Measurements from ENCODE around the gene TBL1X. TPM values are rescaled to one million over a fixed set of nuclear protein-coding genes. Genes with fewer than 3 reads are reported as not detected.

The TBL1X gene
- total RNA-seq, 1 donor from 2014 or later = 34.5 TPM

DNA sequence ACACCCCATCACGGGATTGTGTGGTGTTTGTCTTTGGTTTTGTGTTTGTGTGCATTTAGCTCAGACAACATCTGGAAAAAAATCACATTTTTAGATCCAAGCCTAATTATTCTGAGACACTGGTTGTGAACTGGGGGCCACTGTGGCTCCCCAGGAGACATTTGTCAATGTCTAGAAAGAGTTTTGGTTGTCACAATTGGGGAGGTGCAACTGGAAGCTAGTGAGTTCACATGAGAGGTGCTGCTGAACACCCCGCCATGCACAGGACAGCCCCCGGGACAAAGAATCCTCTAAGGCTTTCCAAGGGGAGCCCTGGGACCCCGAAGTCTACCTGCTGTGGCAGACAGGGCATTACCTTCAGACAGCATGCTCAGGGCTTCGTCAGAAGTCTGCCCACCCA lies 274.3 kb downstream of the TBL1X start:
- TF ChIP-seq, protein P1, sequence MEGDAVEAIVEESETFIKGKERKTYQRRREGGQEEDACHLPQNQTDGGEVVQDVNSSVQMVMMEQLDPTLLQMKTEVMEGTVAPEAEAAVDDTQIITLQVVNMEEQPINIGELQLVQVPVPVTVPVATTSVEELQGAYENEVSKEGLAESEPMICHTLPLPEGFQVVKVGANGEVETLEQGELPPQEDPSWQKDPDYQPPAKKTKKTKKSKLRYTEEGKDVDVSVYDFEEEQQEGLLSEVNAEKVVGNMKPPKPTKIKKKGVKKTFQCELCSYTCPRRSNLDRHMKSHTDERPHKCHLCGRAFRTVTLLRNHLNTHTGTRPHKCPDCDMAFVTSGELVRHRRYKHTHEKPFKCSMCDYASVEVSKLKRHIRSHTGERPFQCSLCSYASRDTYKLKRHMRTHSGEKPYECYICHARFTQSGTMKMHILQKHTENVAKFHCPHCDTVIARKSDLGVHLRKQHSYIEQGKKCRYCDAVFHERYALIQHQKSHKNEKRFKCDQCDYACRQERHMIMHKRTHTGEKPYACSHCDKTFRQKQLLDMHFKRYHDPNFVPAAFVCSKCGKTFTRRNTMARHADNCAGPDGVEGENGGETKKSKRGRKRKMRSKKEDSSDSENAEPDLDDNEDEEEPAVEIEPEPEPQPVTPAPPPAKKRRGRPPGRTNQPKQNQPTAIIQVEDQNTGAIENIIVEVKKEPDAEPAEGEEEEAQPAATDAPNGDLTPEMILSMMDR (IDR thresholded peaks at IDR 0.05; ENCODE audit: unreplicated experiment) = no peak

DNA sequence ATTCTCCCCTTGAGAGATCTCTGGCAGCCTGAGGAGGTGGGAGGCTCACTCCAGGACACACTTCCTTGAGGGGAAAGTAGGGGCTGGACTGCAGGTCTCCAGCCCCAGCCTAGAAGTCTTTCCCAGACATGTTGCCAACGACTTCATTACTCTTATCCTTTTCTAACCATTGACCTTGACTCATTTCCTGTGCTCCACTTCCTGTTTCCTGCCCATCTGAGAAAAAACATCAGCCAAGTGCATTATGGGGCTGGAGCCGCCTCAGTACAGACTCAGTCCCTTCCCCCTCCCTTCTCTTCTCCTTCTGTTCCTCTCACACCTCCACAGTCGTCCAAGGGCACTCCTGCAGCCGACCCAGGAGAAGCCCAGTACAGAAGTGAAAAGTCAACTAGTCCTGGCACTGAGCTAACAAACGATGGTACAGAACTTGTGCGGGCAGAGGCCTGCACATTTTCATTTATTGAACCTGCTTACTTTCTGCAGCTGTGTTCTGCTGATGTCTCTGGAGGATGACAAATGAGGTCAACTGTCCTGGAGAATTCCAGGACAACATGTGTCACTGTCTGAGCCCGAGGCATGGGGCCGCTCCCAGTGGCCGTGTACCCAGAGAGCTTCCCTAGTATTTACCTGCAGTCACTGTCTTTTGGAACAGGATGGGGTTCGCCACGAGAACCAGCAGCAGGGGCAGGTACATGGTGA lies 280.7 kb downstream of the TBL1X start:
- Mint-ChIP-seq H3K4me1 (peaks cover 19% of the 10 kb centered on the region), H3K4me3 (no peak overlapping the region), H3K36me3 (peaks cover 10% of the 10 kb centered on the region), H3K27ac (peak overlapping the region; percentile 35), H3K27me3 (ENCODE audit: low read depth) (peaks cover 2% of the 10 kb centered on the region), H3K9me3 (peaks cover 21% of the 10 kb centered on the region)
- no peak for DNase-seq (ENCODE audit: low spot score in 2 of 2, unreplicated experiment in 2 of 2)
- TF ChIP-seq, protein P1 (IDR thresholded peaks at IDR 0.05; ENCODE audit: unreplicated experiment) = no peak

More for the DNA sequence above, 274.3 kb downstream of the TBL1X start:
- no peak overlapping the region for H3K4me3 Mint-ChIP-seq
- no peak for DNase-seq (ENCODE audit: low spot score in 2 of 2, unreplicated experiment in 2 of 2)
- no peaks in the 10 kb centered on the region for H3K27me3 Mint-ChIP-seq (ENCODE audit: low read depth)
- peaks cover 8% of the 10 kb centered on the region for H3K4me1 Mint-ChIP-seq
- H3K27ac Mint-ChIP-seq = no peak overlapping the region
- peaks cover 5% of the 10 kb centered on the region for H3K36me3 Mint-ChIP-seq
- peaks cover 19% of the 10 kb centered on the region for H3K9me3 Mint-ChIP-seq

DNA sequence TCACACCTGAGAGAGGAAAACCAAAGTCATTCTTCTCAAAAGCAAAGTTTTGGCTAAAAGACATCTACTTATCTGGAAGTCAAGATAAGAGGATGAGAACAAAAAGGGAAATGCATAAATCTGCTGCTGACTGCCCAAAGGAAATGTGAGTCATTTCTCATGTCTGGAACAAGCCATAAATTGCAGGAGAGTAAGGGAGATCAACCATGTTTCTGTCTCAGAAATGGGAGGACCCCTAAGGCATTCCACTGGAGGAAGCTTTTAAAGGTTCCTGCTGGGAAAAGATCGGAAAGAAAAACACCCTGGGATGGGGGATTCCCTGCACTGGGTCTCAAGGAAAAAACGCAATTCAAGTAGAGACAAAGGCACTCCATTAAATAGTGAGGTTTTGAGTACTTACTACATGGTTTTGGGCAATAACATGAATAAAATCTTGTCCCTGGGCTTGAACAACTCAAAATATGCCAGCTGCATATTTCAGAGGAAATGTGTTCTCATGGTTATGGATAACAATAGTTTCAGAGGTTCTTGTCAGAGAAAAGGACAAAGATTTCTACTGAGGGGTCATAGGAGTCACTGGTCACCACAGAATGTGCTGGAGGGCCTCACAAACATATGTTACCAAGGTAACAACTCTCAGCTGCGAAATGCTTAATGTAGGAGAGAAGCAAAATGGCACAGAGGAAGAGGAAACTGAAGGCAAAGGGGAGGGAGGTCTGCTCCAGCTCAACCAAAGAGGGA lies 281.5 kb downstream of the TBL1X start:
- Mint-ChIP-seq H3K36me3 (peaks cover 10% of the 10 kb centered on the region), H3K4me3 (no peak overlapping the region), H3K4me1 (peaks cover 19% of the 10 kb centered on the region), H3K27me3 (ENCODE audit: low read depth) (peaks cover 2% of the 10 kb centered on the region), H3K27ac (peak overlapping the region; percentile 73), H3K9me3 (peaks cover 21% of the 10 kb centered on the region)
- TF ChIP-seq, protein P1 (IDR thresholded peaks at IDR 0.05; ENCODE audit: unreplicated experiment) = no peak
- DNase-seq (ENCODE audit: low spot score in 2 of 2, unreplicated experiment in 2 of 2) = no peak

DNA sequence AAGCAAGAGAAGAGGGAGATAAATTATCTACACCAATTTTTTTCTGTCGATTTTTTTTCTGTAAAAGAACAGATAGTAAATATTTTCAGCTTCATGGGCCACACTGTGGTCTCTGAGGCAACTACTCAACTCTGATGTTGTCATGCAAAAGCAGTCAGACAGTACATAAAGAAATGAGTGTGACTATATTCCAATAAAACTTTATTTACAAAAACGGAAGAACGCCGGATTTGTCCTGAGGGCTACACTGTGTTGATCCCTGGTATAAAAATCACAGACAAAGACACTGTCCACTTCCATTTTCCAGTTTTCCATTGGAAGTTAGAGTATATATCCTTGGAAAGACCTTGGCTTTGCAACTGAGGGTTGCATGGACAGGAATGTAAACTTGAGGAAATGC lies 282.8 kb downstream of the TBL1X start:
- Mint-ChIP-seq H3K27ac (no peak overlapping the region), H3K4me1 (peaks cover 19% of the 10 kb centered on the region), H3K9me3 (peaks cover 21% of the 10 kb centered on the region), H3K4me3 (no peak overlapping the region), H3K36me3 (peaks cover 10% of the 10 kb centered on the region), H3K27me3 (ENCODE audit: low read depth) (peaks cover 2% of the 10 kb centered on the region)
- no peak for DNase-seq (ENCODE audit: low spot score in 2 of 2, unreplicated experiment in 2 of 2)
- TF ChIP-seq, protein P1 (IDR thresholded peaks at IDR 0.05; ENCODE audit: unreplicated experiment) = no peak

DNA sequence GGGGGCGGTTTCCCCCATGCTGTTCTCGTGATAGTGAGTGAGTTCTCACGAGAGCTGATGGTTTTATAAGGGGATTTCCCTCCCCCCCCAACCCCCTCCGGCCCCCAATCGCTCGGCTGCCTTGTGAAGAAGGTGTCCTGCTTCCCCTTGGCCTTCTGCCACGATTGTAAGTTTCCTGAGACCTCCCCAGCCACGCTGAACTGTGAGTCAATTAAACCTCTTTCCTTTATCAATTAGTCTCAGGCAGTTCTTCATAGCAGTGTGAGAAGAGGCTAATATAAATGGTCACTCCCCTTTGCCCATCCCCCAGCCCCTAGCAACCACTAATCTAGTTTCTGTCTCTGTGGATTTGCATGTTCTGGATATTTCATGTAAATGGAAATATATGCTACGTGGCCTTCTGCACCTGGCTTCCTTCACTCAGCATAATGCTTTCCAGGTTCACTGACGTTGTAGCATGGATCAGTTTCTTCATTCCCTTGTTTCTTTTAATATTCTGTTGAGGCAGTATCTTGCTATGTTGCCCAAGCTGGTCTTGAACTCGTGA lies 284.4 kb downstream of the TBL1X start:
- Mint-ChIP-seq H3K27ac (no peak overlapping the region), H3K36me3 (peaks cover 6% of the 10 kb centered on the region), H3K4me1 (peaks cover 19% of the 10 kb centered on the region), H3K4me3 (no peak overlapping the region), H3K27me3 (ENCODE audit: low read depth) (peaks cover 2% of the 10 kb centered on the region), H3K9me3 (peaks cover 17% of the 10 kb centered on the region)
- TF ChIP-seq, protein P1 (IDR thresholded peaks at IDR 0.05; ENCODE audit: unreplicated experiment) = no peak
- DNase-seq (ENCODE audit: low spot score in 2 of 2, unreplicated experiment in 2 of 2) = no peak
